ENCODE results near the gene PPP1R13B.

PPP1R13B gene

DNA sequence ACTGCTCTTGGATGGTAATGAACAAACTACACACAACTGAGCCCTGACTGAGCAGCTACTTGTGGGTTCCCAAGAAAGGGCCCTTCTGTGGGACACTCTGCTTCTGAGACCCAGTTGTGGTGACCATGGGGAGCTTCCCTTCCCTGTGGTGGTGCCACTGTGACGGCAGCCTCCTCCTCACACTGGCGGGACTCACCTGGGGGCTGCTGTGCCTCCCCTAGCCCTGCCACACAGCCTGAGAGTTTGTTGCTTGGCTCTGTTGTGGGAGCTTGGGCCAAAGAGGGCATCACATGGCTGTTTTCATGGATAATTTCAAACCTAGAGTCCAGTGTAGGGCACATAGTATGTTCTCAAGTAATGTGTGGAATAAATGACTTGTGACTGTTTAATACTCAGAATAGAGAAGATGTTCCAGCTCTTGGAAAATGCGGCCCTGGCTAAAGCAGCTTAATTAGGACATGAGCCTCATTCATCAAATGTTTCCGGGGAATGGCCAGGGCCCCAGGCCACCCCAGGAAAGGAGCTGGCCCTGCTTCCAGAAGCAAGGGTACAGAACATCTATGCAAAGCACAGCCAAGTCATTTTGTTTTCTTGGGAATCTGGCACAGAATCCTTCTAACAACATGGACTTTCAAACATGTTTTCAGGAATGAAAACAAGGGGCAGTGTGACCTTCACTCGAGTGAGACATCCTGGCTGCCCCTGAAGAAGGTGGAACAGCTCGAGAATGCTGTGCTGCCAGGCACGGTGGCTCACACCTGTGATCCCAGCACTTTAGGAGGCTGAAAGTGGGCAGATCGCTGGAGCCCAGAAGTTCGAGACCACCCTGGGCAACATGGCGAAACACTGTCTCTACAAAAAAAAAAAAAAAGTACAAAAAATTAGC lies 110.6 kb downstream of the PPP1R13B start:
- H3K4me3 ChIP-seq = no peak overlapping the region
- H3K27ac ChIP-seq = peak overlapping the region in 10 of 21 experiments; percentile 0 to 70 (median 50)

DNA sequence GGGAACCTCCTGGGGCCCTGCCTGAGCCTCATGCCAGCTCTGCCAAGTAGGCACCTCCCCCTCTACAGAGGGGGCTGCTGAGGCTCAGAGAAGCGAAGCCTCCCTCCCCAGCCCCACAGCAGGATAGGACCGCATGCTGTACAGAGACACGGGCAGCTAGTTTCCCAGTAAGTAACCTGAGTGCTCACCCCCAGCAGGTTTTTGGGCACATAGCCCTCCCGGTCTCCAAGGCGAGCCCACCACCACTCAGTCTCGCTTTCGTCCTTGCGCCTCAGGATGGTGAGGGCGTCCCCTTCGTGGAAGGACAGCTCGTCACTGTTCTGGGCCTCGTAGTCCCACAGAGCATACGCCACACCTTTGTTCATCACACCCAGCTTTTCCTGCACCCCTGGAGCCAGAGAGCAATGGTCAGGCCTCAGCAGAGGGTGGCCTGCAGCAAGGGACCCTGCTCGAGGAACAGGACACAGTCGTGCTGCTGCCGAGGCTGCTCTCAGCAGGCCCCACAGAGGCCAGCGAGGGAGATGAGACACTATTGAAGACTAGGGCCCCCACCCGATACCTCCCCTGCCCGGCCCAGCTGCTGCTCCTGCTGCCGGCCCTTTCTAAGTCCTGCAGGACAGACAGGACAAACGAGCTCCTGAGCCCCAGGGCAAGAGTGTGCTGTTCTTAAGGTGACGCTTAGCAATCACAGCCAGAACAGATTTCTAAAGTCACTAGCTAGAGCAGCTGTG lies 111.4 kb downstream of the PPP1R13B start:
- Histone ChIP-seq H3K4me3 (no peak overlapping the region), H3K27ac (peak overlapping the region in 9 of 21 experiments; percentile 0 to 70 (median 57))

DNA sequence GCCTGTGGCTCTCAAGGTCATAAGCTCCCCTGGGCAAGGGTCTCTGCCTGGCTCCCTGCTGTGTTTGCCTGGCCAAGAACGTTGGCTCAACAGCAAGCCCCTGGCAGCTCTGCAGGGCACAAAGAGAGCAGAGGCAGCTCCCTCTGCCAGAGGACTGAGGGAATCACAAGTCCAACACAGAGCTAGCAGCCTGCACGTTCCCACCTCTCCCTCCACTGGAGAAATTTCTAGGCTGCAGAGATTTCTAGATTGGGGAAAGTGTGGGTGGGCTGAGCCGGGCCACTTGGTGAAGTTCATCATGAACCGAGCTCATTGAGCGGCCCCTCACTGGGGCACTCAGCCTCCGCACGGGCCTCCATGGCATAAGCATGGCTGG lies 111.9 kb downstream of the PPP1R13B start:
- Histone ChIP-seq H3K4me3 (no peak overlapping the region), H3K27ac (peak overlapping the region in 5 of 21 experiments; percentile 8 to 69 (median 13))

DNA sequence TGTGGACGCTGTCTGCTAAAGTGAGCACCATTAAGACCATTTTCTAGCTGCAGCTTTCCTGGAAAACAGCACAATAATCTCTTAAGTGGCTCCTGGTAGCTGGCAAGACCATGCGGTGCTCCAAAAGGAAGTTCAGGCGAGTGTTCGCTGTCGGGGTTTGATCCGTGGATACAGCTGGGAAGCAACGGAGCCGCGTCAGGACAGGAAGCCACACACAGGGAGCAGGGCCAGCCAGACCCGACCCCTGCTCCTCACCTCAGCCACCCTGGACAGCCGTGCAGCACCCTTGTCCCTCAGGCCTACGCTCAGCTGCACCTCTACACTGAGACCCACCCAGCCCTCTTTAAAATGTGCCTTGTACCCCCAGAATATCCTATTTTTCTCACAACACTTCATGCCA lies 112.4 kb downstream of the PPP1R13B start:
- H3K4me3 ChIP-seq = no peak overlapping the region
- H3K27ac ChIP-seq = peak overlapping the region in 2 of 21 experiments; percentile 60 to 69

DNA sequence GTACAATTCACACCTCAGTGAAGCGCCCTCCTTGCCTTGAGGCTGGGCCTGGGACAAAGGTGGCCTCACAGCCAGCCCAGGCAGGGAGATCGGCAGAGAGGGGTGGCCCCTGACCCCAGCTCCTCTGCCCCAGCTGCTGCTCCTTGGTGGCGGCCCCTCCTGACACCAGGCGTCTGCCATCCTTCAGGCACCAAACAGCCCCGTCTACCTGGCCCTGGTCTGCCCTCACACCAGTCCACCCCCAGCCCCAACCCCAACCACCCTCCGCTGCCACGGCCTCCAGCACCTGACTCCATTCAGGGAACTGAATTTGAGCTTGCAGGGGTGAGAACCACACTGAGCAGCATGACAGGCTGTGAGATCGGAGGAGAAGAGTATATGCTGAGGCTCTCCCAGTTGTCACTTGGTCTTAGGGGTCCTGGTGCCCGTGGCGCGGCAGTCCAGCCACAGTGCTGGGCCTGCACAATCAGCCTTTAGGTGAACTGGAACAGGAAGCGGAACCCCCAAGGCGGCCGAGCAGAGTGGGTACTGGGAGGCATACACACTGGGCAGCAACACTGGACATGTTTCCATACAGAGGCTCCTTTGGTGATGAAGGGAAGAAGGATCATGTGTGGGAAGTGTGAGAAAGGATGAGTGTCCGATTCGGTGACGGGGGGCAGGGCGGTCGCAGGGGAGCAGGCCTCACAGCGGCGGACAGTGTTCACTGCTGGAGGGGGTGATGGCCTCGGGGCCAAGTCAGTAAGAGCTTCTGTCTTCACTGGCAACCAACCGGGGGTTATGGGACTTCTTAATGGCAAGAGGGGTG lies 113.1 kb downstream of the PPP1R13B start:
- peak overlapping the region in 5 of 21 experiments; percentile 13 to 57 (median 33) for H3K27ac ChIP-seq

DNA sequence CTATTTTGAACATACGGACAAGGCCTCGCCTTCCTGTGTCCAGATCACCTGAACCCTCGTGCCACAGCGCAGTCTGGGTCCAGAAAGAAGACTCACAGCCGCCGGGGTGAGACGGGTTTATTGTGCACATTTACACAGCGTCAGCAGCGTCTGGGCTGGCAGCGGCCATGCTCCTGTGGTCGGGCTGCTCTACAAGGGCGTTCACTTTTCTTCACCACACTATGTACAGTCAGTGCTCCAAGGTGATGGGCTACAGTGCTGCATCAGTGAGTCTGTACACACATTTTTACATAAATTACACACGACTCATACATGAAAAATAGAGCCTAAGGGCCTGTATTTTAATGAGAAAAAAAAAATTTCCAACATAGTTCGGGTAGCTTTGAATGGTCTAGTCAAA lies 113.7 kb downstream of the PPP1R13B start:
- H3K27ac ChIP-seq = peak overlapping the region in 2 of 21 experiments; percentile 15 to 38
- H3K4me3 ChIP-seq = no peak overlapping the region

More for the DNA sequence above, 113.1 kb downstream of the PPP1R13B start:
- no peak overlapping the region for H3K4me3 ChIP-seq

DNA sequence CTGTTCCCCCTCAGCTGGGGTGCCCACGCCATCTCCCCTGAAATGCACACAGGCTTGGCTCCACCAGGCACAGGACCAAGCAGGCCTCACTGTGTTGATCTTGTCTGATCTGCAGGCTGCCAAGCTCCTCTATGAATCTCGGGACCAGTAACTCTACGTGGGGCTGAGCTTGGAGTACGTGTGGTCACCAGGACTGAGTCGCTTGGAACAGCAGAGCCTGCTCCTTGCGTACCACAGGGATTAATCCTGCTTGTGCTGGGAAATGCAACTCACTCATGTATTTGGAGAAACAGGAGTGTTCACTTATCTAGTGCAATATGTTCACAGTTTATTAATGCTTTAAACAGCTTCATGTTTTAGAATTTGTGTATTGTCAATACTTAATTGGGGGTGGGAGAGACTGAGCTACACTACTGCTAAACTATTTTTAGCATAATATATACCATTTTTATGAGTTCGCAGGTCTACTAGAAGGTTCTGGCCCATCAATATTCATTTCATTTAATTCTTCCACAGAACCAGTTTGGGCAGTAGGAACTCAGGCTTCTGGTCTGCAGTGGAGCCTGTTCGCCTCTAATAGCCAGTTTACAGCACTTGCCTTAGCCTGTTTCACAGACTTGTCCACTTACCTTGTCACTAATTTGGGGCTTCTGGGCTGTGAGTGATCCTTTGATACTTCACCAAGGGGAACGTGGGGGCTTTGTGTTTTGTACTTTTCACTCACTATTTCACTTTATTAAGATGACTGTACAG lies 114.3 kb downstream of the PPP1R13B start:
- peak overlapping the region in 1 of 21 experiments; percentile 49 for H3K27ac ChIP-seq
- H3K4me3 ChIP-seq = no peak overlapping the region

DNA sequence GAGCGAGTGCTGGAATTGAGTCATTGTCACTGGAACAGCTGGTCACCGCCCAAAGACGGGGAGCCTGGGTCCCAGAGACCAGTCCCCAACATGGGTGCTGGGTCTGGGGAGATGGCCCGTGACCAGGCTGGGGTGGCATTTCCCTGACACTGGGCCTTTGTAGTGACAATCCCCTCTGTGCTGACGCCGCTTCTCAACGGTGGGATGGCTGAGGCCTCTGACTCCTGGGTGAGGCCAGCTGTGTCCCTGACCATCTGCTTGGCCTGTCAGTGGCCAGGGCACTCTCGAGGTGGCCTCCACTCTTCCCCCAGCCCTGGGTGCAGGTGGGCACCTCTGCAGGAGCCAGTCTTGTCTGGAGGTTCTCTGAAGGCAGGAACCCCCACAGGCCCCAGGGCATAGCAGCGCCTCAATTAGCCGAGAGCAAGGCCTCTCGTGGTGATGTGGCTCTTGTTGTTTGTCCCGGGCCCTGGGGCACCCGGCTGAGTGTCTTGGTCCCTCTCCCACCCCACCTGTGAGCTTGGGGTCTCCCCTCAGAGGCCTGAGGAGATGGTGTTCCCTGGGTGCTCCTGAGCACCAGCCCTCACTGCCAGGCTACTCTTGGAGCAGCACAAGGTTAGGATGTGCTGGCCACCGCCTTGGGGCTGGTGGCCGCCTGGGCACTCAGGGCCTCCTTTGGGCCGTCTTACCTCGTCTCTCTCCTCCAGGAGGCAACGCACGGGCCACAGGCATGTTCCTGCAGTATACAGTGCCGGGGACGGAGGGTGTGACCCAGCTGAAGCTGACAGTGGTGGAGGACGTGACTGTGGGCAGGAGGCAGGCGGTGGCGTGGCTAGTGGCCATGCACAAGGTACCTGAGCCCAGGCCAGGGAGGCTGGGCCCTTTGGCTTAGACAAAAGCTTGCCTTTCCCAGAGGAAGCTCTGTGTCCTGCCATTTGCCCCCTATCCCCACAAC lies 115.2 kb downstream of the PPP1R13B start:
- peak overlapping the region in 1 of 21 experiments; percentile 49 for H3K27ac ChIP-seq

DNA sequence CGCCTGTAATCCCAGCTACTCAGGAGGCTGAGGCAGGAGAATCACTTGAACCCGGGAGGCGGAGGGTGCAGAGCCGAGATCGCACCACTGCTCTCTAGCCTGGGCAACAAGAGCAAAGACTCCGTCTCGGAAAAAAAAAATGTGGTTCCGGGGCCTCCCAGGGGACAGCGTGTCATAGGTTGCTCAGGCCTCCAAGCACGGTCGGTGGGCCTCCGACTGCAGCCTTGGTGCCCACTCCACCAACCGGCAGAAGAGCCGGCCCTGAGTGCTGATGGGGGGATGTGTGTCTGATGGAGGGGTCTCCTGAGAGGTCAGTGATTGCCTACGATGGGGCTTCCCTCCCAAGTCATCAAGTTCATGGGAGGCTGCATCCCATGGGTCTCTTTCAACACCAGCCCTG lies 115.9 kb downstream of the PPP1R13B start:
- Histone ChIP-seq H3K27ac (peak overlapping the region in 1 of 21 experiments; percentile 49), H3K4me3 (no peak overlapping the region)

More for the DNA sequence above, 115.2 kb downstream of the PPP1R13B start:
- H3K4me3 ChIP-seq = no peak overlapping the region

DNA sequence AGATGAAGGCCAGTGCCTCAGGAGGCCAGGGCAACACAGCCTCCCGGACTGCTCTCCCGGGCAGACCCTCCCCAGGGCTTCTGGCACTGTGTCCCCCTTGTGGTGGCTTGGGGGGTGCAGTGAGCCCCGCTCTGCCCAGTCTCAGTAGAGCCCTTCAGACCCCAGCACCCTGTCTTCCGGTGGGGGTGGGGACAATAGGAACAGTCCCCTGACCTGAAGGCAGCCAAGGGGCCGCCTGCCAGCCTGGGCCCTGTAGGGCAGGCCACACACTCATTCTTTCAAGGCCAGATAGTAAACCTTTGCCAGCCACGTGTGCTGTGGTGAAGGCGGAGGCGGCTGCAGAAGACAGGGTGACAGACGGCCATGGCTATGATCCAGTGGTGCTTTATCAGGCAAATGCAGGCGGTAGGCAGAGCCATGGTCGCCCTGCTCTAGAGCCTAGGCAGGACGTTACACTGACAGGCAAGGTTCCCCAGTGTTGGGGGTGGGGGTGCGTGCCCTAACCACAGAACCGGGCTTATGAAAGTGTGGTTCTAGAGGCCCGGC lies 116.8 kb downstream of the PPP1R13B start:
- no peak overlapping the region for H3K4me3 ChIP-seq
- H3K27ac ChIP-seq = no peak overlapping the region

DNA sequence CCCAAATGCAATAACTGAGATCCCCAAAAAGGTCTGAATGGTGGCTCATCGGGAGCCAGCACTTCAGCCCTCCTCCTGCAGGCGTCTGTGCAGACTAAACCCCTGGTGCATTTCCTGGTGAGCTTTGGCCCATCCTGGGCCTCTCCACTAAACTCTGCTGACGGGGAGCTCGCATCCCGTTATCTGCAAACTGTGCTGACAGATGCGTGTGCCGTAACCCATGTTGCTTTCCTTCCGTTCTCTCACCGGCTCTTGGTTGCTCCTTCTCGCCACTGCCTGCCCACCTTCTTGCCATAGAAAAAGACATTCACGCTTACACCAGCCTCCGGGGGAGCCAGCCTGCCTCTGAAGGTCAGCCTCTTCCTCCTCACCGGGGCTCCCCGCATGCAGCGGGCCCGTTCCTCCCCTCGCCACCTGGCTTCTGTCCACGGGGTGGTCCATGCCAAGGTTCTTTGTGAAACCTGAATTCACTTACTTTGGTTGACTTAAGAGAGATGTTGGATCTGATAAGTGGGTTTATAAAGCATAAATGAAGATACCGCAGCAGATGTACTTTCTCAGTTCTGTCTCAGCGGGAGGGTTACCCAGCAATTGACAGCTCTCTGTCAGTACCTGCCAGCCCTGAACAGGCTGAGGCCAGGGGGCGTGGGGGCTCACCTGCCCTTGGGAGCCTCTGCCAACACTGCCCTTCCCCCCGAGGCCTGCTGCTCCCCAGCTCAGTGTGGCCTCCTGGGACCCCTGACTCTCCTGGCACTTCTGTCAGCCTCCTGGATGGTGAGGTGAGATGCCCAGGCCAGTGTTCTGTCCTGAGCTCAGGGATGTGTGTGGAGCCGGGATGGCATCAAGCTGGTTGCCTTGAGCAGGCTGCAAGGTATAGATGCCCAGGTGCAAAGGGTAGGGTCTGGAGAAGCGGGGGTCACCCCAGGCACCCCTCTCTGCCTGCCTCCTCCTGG lies 117.6 kb downstream of the PPP1R13B start:
- H3K4me3 ChIP-seq = no peak overlapping the region
- no peak overlapping the region for H3K27ac ChIP-seq

DNA sequence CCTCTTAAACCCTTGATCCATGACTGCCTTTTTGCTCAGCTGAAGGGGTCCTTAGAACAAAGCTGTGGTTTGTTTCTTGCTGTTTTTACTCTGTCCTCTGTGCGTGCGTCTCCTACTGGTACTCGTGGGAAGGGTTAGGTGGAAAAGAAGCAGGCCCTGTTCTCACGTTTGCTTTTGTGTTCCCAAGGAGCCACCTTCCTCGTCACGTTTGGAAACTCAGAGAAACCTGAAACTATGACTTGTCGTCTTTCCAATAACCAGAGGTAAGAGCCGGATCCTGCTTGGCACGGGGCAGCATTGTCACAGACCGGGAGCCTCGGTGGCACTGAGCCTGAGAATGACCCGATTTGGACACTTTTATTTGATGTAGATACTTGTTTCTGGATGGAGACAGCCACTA lies 118.7 kb downstream of the PPP1R13B start:
- Histone ChIP-seq H3K4me3 (no peak overlapping the region), H3K27ac (peak overlapping the region in 1 of 21 experiments; percentile 29)

DNA sequence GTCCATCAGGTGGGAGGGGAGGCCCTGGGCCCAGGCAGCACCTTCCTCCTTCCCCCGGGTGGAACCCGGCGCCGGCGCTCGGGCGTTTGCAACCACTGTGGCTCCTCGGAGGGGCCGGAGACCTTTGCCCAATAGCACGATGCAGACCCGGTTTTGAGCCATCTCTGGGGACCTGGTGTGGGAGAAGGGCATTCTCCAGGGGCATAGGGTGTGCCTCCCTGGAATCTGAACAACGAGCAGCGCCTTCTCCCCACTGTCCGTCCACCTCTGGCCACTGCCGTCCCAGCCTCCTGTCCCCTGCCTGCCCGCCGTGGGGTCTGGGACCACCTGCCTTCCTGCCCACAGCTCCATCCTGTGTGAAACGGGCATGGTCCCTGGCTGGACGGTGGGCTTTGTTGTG lies 119.2 kb downstream of the PPP1R13B start:
- Histone ChIP-seq H3K27ac (peak overlapping the region in 2 of 21 experiments; percentile 1 to 29), H3K4me3 (no peak overlapping the region)

DNA sequence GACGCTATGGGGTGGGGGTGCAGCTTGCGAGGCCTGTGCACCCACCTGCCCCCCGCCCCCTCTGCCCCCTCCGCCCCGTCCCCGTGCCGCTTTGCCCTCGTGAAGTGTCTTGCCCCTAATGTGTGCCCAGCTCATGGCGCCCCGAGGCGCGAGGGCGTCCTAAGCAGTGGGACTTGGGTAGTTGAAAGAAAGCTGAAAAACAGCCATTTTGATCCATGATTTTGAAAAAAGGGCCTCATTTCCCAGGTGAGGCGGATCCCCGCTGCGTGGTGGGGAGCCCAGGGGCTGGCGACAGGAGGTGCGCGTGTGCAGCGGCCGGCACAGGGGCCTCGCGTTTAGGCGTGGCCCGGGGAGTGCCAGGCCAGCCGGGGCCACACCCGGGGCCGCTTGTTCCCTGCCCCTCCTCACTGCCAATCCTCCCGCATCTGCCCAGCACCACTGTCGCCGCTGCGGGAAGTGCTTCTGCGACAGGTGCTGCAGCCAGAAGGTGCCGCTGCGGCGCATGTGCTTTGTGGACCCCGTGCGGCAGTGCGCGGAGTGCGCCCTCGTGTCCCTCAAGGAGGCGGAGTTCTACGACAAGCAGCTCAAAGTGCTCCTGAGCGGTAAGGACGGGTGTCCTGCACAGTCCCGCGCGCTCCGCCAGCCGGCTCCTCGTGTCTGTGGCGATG lies 119.9 kb downstream of the PPP1R13B start:
- Histone ChIP-seq H3K27ac (peak overlapping the region in 1 of 21 experiments; percentile 29), H3K4me3 (no peak overlapping the region)

DNA sequence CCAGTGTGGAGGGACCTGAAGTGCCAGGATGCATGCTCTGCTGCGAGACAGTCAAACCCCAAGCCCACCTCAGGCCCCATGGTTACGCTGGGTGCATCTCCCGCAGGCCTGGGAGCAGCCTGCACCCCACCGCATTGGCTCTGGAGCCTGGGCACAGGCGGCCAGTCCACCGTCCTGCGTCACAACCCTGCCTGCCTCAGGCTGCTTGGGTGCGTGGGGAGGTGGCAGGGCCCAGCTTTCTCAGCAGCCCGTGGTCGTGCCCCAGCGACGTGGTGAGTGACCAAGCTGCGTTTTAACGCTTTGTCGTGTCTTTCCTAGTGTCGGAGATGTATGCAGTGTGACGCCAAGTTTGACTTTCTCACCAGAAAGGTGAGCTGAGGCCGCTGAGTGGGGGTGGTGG lies 120.9 kb downstream of the PPP1R13B start:
- Histone ChIP-seq H3K27ac (no peak overlapping the region), H3K4me3 (no peak overlapping the region)

DNA sequence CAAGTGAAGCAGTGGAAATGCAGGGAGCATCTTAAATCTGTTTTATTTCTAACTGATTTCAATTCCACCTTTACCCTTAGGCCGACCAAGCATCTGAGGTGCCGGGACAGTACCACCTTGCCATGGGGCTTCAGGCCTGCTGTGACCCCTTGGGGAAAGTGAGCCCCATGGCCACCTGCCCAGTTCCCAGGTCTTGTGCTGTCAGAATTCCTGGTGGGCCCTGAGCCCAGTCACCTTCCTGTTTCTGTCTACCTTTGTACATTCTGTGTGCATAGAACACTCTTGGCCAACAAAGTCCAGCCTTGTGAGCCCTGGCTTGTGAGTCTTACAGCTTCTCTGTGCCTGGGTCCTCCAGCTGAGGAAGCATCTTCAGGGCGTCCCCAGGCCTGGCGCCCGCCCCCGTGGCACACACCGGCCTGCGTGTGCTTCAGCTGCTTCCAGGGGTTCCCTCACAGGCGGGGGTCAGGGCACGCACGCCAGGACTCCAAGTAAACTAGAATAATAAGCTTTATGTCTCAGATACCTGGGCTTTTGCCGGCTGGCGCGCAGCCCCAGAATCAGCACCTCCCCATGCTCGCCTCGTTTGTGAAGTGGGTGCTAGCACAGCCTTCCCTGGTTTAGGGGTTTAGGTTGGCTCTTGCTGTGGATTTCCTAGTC lies 121.5 kb downstream of the PPP1R13B start:
- Histone ChIP-seq H3K4me3 (no peak overlapping the region), H3K27ac (peak overlapping the region in 1 of 21 experiments; percentile 8)

Data from skin epidermis (tissue), 12 donors.